Activated B cell treated with CpG ODN at 0.5 μM for 24 hours (primary cell): Measurements from ENCODE around the gene HLCS. TPM values are rescaled to one million over a fixed set of nuclear protein-coding genes. Genes with fewer than 3 reads are reported as not detected.

Source experiments
- ATAC-seq: fragments of 200-7000 bp; cut with Tn5 transposase; one replicate; pipeline ENCODE4 v1.10.0; 2021; ENCODE audit warnings: low read depth, mild to moderate bottlenecking, moderate library complexity
- CTCF ChIA-PET: fragments of 350-600 bp; sonication (Branson Sonifier 250); formaldehyde crosslinking; loops from one replicate; lab custom pipeline; 2021; ENCODE audit warnings: antibody characterized with exemption; lab: Charles Lee
- POLR2A ChIA-PET: fragments of 350-600 bp; sonication (Branson Sonifier 250); formaldehyde crosslinking; loops from one replicate; lab custom pipeline; 2021; ENCODE audit warnings: antibody characterized with exemption; lab: Charles Lee
- DNase-seq: peaks from one replicate; pipeline ENCODE4 v3.0.0; 2022
- H3K27ac Mint-ChIP-seq: one replicate; pipeline ENCODE4 v1.8.0; 2020; ENCODE audit warnings: mixed read lengths
- H3K27me3 Mint-ChIP-seq: one replicate; pipeline ENCODE4 v1.8.0; 2021; ENCODE audit warnings: mixed read lengths
- H3K36me3 Mint-ChIP-seq: one replicate; pipeline ENCODE4 v1.8.0; 2021; ENCODE audit warnings: low read depth, mixed read lengths
- H3K4me1 Mint-ChIP-seq: one replicate; pipeline ENCODE4 v1.8.0; 2021; ENCODE audit warnings: mixed read lengths
- H3K4me3 Mint-ChIP-seq: one replicate; pipeline ENCODE4 v1.8.0; 2020; ENCODE audit warnings: mild to moderate bottlenecking, mixed read lengths
- H3K9me3 Mint-ChIP-seq: one replicate; pipeline ENCODE4 v1.8.0; 2020; ENCODE audit warnings: mixed read lengths
- CTCF ChIP-seq: fragments of 200-600 bp; IDR thresholded peaks from one replicate; pipeline ENCODE4 v1.8.0; 2022; ENCODE audit warnings: antibody characterized with exemption, mild to moderate bottlenecking
- intact Hi-C: fragments of 100-400 bp; cut with micrococcal nuclease; formaldehyde crosslinking; loops from one replicate; pipeline ENCODE4 v1.15.1; 2024
- total RNA-seq: library from RNA; stranded (reverse); gene quantifications from 2 replicates; pipeline ENCODE4 v1.2.3, GENCODE V29; 2022

The HLCS gene
- total RNA-seq, 1 donor from 2014 or later, result 10.6 TPM

- Mint-ChIP-seq H3K4me3 (no peak overlapping the region), H3K27me3 (peaks cover 64% of the 10 kb centered on the region), H3K4me1 (peaks cover 17% of the 10 kb centered on the region), H3K27ac (no peak overlapping the region), H3K9me3 (no peaks in the 10 kb centered on the region), H3K36me3 (no peaks in the 10 kb centered on the region)
- TF ChIP-seq CTCF, result no peak
- intact Hi-C loops, result no loop called here
- CTCF ChIA-PET, result no interaction called here
- POLR2A ChIA-PET, result no interaction called here
- ATAC-seq (no peak), DNase-seq (no peak)
Observed at GRCh38 chr21:36705679-36706481, 260.6 kb downstream of the HLCS start.

- intact Hi-C loops, result no loop called here
- Mint-ChIP-seq H3K9me3 (no peaks in the 10 kb centered on the region), H3K27me3 (peaks cover 65% of the 10 kb centered on the region)
Observed at GRCh38 chr21:36704958-36705678, 261.4 kb downstream of the HLCS start.

DNA sequence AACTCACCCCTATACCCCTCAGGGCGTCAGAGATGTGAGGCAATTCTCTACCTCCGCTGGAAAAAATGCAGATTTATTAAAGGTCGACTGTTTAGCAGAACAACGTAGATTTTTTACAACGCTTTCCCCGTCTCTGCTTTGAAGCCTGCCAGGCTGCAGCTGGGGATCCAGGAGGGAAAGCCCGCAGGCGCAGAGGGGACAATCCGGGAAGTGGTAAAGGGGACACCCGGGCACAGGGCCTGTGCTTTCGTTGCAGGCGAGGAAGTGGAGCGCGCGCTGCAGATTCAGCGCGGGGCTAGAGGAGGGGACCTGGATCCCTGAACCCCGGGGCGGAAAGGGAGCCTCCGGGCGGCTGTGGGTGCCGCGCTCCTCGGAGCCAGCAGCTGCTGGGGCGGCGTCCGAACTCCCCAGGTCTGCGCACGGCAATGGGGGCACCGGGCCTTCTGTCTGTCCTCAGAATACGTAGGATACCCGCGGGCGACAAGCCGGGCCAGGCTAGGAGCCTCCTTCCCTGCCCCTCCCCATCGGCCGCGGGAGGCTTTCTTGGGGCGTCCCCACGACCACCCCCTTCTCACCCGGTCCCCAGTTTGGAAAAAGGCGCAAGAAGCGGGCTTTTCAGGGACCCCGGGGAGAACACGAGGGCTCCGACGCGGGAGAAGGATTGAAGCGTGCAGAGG, 262.1 kb downstream of the HLCS start:
- intact Hi-C loops, result no loop called here
- H3K27me3 Mint-ChIP-seq, result peaks cover 62% of the 10 kb centered on the region
- no peak for ATAC-seq
- H3K9me3 Mint-ChIP-seq, result no peaks in the 10 kb centered on the region
- CTCF ChIA-PET, result no interaction called here
- peaks cover 24% of the 10 kb centered on the region for H3K4me1 Mint-ChIP-seq
- TF ChIP-seq CTCF, result no peak
- POLR2A ChIA-PET, result no interaction called here
- no peak overlapping the region for H3K27ac Mint-ChIP-seq
- H3K4me3 Mint-ChIP-seq, result no peak overlapping the region
- H3K36me3 Mint-ChIP-seq, result no peaks in the 10 kb centered on the region
- DNase-seq, result no peak

More at GRCh38 chr21:36704958-36705678, 261.4 kb downstream of the HLCS start:
- H3K27ac Mint-ChIP-seq, result no peak overlapping the region
- ATAC-seq, result no peak
- no peak for TF ChIP-seq CTCF
- no peak for DNase-seq
- H3K36me3 Mint-ChIP-seq, result no peaks in the 10 kb centered on the region
- H3K4me1 Mint-ChIP-seq, result peaks cover 22% of the 10 kb centered on the region
- ChIA-PET CTCF (no interaction called here), POLR2A (no interaction called here)
- H3K4me3 Mint-ChIP-seq, result no peak overlapping the region

- Mint-ChIP-seq H3K36me3 (no peaks in the 10 kb centered on the region), H3K27me3 (peaks cover 61% of the 10 kb centered on the region), H3K4me3 (no peak overlapping the region), H3K4me1 (peaks cover 24% of the 10 kb centered on the region), H3K9me3 (no peaks in the 10 kb centered on the region), H3K27ac (no peak overlapping the region)
- intact Hi-C loops, result no loop called here
- ChIA-PET CTCF (no interaction called here), POLR2A (no interaction called here)
- ATAC-seq (no peak), DNase-seq (no peak)
- no peak for TF ChIP-seq CTCF
Observed at GRCh38 chr21:36703626-36704280, 262.7 kb downstream of the HLCS start.
